Measurements from ENCODE around the gene ULK4.

The ULK4 gene

GRCh38 chr3:41580274-41580959 is 381.5 kb downstream of the ULK4 start:
- DNase-seq (ENCODE audit: low read depth) = peak; percentile 50
- H3K4me3 ChIP-seq (ENCODE audit: low read length) = no peak overlapping the region
- TF ChIP-seq CTCF (conservative IDR thresholded peaks at IDR 0.05; ENCODE audit: low read length) = no peak

- H3K4me3 ChIP-seq (ENCODE audit: low read length) = no peak overlapping the region
- no peak for TF ChIP-seq CTCF (conservative IDR thresholded peaks at IDR 0.05; ENCODE audit: low read length)
- no peak for DNase-seq (ENCODE audit: low read depth)
Observed at GRCh38 chr3:41579861-41580260, 382.0 kb downstream of the ULK4 start.

- TF ChIP-seq CTCF (conservative IDR thresholded peaks at IDR 0.05; ENCODE audit: low read length) = no peak
- no peak for DNase-seq (ENCODE audit: low read depth)
- no peak overlapping the region for H3K4me3 ChIP-seq (ENCODE audit: low read length)
Observed at GRCh38 chr3:41578798-41579197, 383.1 kb downstream of the ULK4 start.

DNA sequence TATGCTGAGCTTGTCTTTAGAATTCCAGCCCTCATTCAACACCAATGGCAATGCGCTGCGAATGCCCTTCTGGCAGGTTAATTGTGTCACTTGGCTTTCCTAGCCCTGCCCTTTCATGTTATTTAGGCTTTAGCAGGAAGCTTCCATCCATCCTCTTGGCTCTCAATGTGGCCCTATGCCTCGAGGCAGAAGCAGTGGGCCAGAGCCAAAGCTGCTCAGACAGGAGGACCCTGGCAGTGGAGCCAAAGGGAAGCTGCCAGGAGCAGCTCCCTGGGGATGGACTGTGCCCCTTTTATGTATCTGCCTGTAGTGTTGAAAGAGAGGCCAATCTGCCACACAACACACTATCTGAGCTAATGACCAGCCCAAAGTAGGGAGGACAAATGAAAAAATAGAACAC is 386.2 kb downstream of the ULK4 start:
- DNase-seq (ENCODE audit: low read depth) = no peak
- H3K4me3 ChIP-seq (ENCODE audit: low read length) = no peak overlapping the region
- TF ChIP-seq CTCF (conservative IDR thresholded peaks at IDR 0.05; ENCODE audit: low read length) = no peak

DNA sequence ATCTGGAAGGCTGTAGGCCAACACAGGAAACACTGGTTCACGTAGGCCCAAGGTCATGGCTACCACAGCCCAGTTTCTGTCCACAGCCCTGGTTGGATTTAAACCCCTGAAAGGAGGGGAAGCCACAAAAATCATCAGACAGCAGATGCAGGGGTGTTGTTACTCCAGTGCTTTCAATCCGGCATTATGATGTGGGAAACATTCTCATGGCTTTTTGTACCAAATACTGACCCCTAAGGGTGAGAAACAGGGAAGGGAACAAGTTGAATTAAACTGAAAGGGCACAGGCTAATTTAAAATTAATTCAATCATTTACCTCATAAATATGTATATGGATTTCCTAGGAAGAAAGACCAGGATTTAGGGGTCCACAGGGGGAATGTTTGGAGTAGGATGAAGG is 387.0 kb downstream of the ULK4 start:
- no peak overlapping the region for H3K4me3 ChIP-seq (ENCODE audit: low read length)
- DNase-seq (ENCODE audit: low read depth) = no peak
- no peak for TF ChIP-seq CTCF (conservative IDR thresholded peaks at IDR 0.05; ENCODE audit: low read length)

GRCh38 chr3:41573591-41573990 is 388.3 kb downstream of the ULK4 start:
- no peak for DNase-seq (ENCODE audit: low read depth)
- TF ChIP-seq CTCF (conservative IDR thresholded peaks at IDR 0.05; ENCODE audit: low read length) = no peak
- H3K4me3 ChIP-seq (ENCODE audit: low read length) = no peak overlapping the region

GRCh38 chr3:41572092-41572491 is 389.8 kb downstream of the ULK4 start:
- no peak for DNase-seq (ENCODE audit: low read depth)
- TF ChIP-seq CTCF (conservative IDR thresholded peaks at IDR 0.05; ENCODE audit: low read length) = no peak
- no peak overlapping the region for H3K4me3 ChIP-seq (ENCODE audit: low read length)

All from AG10803 (cell line).